ENCODE measurements around the gene FHIP2A.

Gene FHIP2A

GRCh38 chr10:114869520-114869892 is 47.9 kb downstream of the FHIP2A start:
- no peaks in the 10 kb centered on the region for H3K9me3 ChIP-seq (ENCODE audit: control insufficient read depth in 5 of 5, low read length in 5 of 5)
- no peak overlapping the region for H3K27ac ChIP-seq (ENCODE audit: low read depth, low read length)
- H3K4me3 ChIP-seq (ENCODE audit: low read depth in 1 of 5, low read length in 5 of 5): no peak overlapping the region
- peaks cover 0 to 3% (median 0%) of the 10 kb centered on the region in 5 donors for H3K4me1 ChIP-seq (ENCODE audit: control insufficient read depth in 5 of 5, insufficient read depth in 5 of 5, low read length in 5 of 5)
- H3K9ac ChIP-seq (ENCODE audit: low read length in 5 of 5): no peak overlapping the region
- H3K27me3 ChIP-seq (ENCODE audit: control insufficient read depth in 5 of 5, insufficient read depth in 4 of 5, low read length in 5 of 5): no peaks in the 10 kb centered on the region
- H3K36me3 ChIP-seq (ENCODE audit: control insufficient read depth in 5 of 5, insufficient read depth in 5 of 5, low read length in 5 of 5): peaks cover under 1 to 9% (median 4%) of the 10 kb centered on the region in 5 donors

DNA sequence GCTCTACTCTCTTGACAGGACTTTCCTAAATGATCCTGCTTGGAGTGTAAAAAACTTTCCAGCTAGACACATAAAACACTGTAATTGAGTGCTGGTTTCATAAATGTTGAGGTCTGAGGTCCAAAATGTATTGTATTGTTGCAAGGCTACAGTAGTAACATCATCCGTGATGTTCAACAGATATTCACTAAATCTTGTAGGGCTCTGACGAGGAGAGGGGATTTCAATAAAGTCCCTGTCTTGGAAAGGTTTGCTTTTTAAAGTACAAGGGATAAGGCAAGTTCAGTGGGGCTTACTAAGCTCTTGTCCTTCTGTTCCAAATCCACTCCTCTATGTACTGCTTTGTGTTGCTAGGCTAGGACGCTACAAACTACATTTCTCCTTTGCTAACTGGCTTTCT is 48.9 kb downstream of the FHIP2A start:
- H3K9ac ChIP-seq (ENCODE audit: low read length in 5 of 5): no peak overlapping the region
- no peaks in the 10 kb centered on the region for H3K9me3 ChIP-seq (ENCODE audit: control insufficient read depth in 5 of 5, low read length in 5 of 5)
- H3K36me3 ChIP-seq (ENCODE audit: control insufficient read depth in 5 of 5, insufficient read depth in 5 of 5, low read length in 5 of 5): peaks cover 0 to 4% (median 0%) of the 10 kb centered on the region in 5 donors
- peaks cover 0 to 6% (median 2%) of the 10 kb centered on the region in 5 donors for H3K4me1 ChIP-seq (ENCODE audit: control insufficient read depth in 5 of 5, insufficient read depth in 5 of 5, low read length in 5 of 5)
- H3K27ac ChIP-seq (ENCODE audit: low read depth, low read length): no peak overlapping the region
- H3K27me3 ChIP-seq (ENCODE audit: control insufficient read depth in 5 of 5, insufficient read depth in 4 of 5, low read length in 5 of 5): no peaks in the 10 kb centered on the region
- no peak overlapping the region for H3K4me3 ChIP-seq (ENCODE audit: low read depth in 1 of 5, low read length in 5 of 5)

GRCh38 chr10:114871379-114871778 is 49.8 kb downstream of the FHIP2A start:
- H3K9me3 ChIP-seq (ENCODE audit: control insufficient read depth in 5 of 5, low read length in 5 of 5): no peaks in the 10 kb centered on the region
- peaks cover 0 to 1% (median 0%) of the 10 kb centered on the region in 5 donors for H3K36me3 ChIP-seq (ENCODE audit: control insufficient read depth in 5 of 5, insufficient read depth in 5 of 5, low read length in 5 of 5)
- no peak overlapping the region for H3K9ac ChIP-seq (ENCODE audit: low read length in 5 of 5)
- H3K4me1 ChIP-seq (ENCODE audit: control insufficient read depth in 5 of 5, insufficient read depth in 5 of 5, low read length in 5 of 5): peaks cover 0 to 6% (median 2%) of the 10 kb centered on the region in 5 donors
- no peak overlapping the region for H3K4me3 ChIP-seq (ENCODE audit: low read depth in 1 of 5, low read length in 5 of 5)
- peaks cover 0 to 2% (median 0%) of the 10 kb centered on the region in 5 donors for H3K27me3 ChIP-seq (ENCODE audit: control insufficient read depth in 5 of 5, insufficient read depth in 4 of 5, low read length in 5 of 5)
- H3K27ac ChIP-seq (ENCODE audit: low read depth, low read length): no peak overlapping the region
